ENCODE results near the gene PGBD1.

Gene PGBD1, protein sequence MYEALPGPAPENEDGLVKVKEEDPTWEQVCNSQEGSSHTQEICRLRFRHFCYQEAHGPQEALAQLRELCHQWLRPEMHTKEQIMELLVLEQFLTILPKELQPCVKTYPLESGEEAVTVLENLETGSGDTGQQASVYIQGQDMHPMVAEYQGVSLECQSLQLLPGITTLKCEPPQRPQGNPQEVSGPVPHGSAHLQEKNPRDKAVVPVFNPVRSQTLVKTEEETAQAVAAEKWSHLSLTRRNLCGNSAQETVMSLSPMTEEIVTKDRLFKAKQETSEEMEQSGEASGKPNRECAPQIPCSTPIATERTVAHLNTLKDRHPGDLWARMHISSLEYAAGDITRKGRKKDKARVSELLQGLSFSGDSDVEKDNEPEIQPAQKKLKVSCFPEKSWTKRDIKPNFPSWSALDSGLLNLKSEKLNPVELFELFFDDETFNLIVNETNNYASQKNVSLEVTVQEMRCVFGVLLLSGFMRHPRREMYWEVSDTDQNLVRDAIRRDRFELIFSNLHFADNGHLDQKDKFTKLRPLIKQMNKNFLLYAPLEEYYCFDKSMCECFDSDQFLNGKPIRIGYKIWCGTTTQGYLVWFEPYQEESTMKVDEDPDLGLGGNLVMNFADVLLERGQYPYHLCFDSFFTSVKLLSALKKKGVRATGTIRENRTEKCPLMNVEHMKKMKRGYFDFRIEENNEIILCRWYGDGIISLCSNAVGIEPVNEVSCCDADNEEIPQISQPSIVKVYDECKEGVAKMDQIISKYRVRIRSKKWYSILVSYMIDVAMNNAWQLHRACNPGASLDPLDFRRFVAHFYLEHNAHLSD

GRCh38 chr6:28281288-28282064 is at the start of gene PGBD1:
Gene PGBD1, plus strand, starts transcription at chr6:28281572. Its CDS starts 2,242 bp downstream, at chr6:28283814.
- DNase-seq = peak; percentile 16

- DNase-seq = no peak
Observed at GRCh38 chr6:28232785-28233184, 48.6 kb upstream of the PGBD1 start.

DNA sequence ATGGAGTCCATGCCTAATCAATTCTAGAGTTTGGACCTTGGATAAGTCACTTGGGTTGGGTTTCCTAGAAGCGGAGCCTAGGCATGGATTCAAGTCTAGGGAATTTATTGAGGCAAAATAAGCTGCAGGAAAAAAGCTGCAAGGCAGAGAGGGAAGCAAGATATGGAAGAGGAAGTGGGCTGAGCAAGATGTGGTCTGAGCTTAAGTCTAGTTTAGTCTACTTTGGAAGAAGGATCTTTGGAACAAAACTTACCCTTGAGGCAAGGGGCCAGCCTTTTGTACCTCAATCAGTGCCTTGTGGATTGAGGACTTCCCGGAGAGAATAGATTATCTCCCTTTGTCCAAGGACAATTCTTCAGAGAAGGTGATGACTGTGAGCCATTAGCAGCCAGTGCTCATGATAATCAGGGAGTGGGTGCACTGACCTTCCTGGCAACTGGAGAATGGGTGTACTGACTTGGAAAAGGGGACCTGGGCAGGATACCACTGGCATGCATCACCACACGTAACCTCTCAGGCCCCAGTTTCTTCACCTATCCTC is 45.4 kb upstream of the PGBD1 start:
- no peak for DNase-seq

GRCh38 chr6:28239636-28240035 is 41.7 kb upstream of the PGBD1 start:
- no peak for DNase-seq

DNA sequence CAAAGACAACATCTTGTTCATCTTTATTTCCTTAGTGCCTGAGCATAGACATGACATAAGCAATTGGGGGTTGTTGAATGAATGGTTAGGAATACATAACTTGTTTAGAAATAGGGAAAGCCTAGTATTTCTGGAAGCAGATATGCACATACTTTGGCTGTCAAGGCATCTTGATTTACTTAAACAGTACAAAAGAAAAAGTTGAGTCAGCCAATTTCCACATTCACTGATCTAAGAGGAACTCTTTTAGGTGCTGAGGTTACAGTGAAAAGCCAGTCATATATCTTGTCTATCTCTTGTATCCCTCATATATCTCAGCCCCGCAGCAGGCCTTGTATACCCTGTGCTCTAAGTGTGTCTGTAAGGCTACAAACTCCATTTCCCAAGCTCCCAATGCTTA is 40.9 kb upstream of the PGBD1 start:
- no peak for DNase-seq

GRCh38 chr6:28243946-28244345 is 37.4 kb upstream of the PGBD1 start:
- DNase-seq = no peak

- no peak for DNase-seq
Observed at GRCh38 chr6:28245206-28245941, 36.0 kb upstream of the PGBD1 start.

- no peak for DNase-seq
Observed at GRCh38 chr6:28248916-28249315, 32.5 kb upstream of the PGBD1 start.

- DNase-seq = no peak
Observed at GRCh38 chr6:28250747-28251146, 30.6 kb upstream of the PGBD1 start.

GRCh38 chr6:28251661-28252008 is 29.7 kb upstream of the PGBD1 start:
- DNase-seq = no peak

DNA sequence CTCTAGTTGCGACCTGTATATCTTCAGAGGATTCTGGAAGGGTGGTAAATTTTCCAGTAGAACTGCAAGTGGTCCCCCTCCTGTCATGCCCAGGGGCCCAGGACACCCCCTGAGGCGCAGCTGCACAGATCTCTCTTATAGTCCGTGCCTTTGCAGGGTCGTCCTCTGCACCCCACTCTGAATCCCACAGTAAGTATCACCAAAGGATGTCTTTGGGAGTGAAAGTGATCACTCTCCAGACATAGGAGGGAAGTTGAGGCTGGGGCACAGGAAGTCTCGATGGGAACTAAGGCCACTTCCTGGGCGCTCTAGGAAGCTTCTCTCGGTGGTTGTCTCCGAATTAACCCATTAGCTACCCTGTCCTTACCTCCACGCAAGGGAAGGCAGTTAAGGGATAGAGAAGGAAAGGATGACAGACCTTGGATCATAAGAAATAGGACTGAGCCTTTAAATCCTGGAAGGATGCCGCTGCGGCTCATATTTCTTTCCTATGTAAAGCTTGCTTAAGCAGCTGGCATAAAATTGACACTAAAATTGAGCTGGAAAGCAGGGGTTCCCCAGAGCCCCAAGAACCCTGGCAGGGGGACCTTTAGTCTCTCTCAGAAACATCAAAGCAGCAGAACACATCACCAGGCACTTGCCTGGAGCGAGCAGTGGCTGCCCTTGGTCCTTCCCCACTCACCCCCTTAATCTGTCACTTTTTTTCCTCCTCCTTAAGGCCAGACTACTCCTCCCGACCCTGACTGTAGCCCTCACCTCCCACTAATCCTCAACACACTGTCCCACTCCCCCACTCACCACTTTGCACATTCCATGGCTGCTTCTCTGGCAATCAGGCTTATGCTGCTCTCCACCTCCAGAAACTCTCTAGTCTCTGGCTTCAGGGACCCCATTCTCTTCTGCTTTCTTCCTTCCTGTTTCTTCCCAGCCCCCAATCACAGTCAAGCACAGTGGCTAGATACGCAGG is 29.1 kb upstream of the PGBD1 start, which contains the start of gene ZKSCAN4:
Gene ZKSCAN4, minus strand, starts transcription at position 261 of the 967 bp plus-strand sequence. CDS start 289 bp downstream, outside the sequence.
- peak; percentile 70 for DNase-seq

GRCh38 chr6:28254121-28254519 is 27.3 kb upstream of the PGBD1 start:
- no peak for DNase-seq

DNA sequence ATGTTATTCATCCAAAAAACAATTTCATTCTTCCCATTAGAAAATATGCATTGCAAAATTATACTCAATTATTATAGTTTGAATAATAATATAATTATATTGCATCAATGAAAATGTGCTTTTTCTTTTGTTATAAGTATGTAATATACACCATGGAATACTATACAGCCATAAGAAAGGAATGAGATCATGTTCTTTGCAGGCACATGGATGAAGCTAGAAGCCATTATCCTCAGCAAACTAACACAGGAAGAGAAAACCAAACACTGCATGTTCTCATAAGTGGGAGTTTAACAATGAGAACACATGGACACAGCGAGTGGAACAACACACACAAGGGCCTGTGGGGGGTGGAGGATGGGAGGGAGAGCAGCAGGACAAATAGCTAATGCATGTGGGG is 24.3 kb upstream of the PGBD1 start:
- DNase-seq = no peak

DNA sequence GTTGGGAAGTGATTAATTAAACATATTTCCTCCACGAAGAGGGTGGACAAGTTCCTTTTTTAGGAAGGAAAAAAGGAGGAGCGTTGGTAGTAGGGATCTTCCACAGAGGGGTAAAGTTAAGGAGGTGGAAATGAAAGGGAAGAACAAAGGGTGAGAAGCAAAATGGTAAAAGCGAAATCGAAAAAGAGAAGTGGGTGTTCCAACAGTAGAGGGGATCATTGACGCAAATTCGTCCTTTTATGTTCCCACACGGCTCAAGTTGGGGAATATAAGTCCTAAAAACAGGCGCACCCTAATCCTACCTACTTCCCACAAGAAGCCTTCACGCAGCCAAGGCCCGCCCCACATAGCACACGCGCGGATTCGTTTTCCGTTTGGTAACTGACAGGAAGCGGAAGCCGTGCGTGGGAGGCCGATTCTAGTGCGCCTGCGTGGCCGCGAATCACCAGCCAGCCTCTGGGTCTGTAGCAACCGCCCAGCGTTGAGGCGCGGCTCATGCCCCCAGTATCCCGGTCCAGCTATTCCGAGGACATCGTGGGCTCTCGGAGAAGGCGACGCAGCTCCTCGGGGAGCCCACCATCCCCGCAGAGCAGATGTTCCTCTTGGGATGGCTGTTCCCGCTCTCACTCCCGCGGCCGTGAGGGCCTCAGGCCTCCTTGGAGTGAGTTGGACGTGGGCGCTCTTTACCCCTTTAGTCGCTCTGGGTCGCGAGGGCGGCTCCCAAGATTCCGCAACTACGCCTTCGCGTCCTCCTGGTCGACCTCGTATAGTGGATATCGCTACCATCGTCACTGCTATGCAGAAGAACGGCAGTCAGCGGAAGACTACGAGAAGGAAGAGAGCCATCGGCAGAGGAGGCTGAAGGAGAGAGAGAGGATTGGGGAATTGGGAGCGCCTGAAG is 22.2 kb upstream of the PGBD1 start, which contains the start of gene NKAPL:
Gene NKAPL, plus strand, starts transcription at position 421 of the 901 bp plus-strand sequence. Its CDS starts 75 bp downstream, at position 496.
- DNase-seq = peak; percentile 22

DNA sequence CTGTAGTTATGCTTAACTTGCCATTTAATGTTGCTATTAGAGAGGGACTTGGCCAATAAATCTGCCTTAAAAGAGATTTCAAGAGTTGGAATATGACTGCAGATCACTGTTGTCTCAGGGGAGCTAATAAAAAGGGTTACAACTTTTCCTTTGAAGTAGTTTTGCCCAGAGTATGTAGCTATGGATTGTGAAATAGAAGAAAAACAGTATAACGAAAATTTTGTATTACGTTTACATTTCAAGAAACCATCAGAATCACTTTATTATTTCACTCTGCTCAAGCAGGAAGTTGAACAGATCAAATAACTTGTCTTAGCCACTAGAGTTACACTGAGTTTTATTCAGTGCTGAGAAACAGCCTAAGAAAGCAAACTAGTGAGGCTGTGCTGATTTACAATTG is 17.4 kb upstream of the PGBD1 start:
- DNase-seq = no peak

GRCh38 chr6:28264834-28265401 is 16.5 kb upstream of the PGBD1 start:
- no peak for DNase-seq

- no peak for DNase-seq
Observed at GRCh38 chr6:28266563-28266961, 14.8 kb upstream of the PGBD1 start.

GRCh38 chr6:28266962-28267694 is 14.2 kb upstream of the PGBD1 start, which contains the start of gene ZSCAN26:
Gene ZSCAN26, plus strand, starts transcription at chr6:28267143. Its CDS starts 4,777 bp downstream, at chr6:28271920.
- peak; percentile 85 for DNase-seq

DNA sequence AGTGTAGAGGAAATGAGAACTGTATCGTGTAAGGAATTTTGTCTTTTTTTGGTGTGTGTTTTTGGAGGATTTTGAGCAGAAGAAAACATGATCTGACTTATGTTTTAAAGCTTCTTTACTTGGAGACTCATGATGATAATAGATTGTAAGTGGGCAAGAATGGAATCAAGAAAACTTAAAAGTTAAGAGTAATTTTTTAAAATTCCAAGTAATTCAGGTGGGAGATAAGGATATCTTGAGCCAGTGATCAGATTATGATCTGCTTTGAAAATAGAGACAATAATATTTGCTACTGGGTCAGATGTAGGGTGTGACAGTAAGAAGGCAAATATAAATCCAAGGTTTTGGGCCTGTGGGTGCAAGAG is 13.7 kb upstream of the PGBD1 start:
- DNase-seq = no peak
